Activated T-cell treated with anti-CD3 and anti-CD28 coated beads for 24 hours (primary cell): Measurements from ENCODE around the gene MAPKBP1.

Experiments
- DNase-seq: peaks from one replicate; pipeline ENCODE4 v3.0.0-alpha.2; 2020; ENCODE audit warnings: low read depth

MAPKBP1 gene

GRCh38 chr15:41782371-41783282 is 8.3 kb downstream of the MAPKBP1 start:
- DNase-seq = no peak

- no peak for DNase-seq
Observed at GRCh38 chr15:41783296-41783695, 9.0 kb downstream of the MAPKBP1 start.

DNA sequence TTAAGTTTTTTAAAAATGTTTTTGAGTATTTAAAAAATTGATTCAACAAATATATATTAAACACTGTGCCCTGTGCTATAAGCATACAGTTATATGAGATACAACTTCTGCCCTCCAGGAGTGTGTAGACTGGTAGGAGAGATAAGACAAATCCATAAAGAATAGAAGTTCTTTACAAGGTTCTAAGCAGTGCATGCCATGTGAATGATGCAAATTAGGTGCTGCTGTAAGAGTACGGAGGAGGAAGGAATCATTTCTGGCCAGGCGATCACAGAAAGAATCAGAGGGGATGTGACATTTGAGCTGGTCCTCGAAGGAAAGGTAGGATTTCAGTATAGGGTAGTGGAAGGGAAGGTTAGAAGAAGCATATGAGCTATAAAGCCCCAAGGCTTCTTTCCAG is 14.0 kb downstream of the MAPKBP1 start:
- DNase-seq = no peak

GRCh38 chr15:41789236-41789635 is 15.0 kb downstream of the MAPKBP1 start:
- no peak for DNase-seq

- DNase-seq = no peak
Observed at GRCh38 chr15:41789662-41790061, 15.4 kb downstream of the MAPKBP1 start.

DNA sequence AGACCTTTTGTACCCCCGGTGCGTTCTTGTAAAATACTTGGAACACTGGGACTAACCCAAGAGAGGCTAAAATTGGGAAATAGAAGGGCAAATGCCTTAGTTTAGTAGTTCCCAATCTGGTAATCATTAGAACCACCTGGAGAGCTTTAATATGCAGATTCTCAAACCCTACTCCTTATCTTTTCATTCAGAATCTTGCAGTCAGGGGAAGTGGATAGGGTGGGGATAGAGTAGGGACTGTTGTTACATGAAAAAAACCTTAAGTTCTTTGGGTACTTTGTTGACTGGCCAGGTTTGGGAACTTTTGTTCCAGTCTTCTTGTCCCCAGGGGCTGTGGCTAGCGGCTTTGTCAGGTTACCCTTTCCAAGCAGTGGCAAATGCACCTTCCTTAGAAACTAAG is 15.9 kb downstream of the MAPKBP1 start:
- no peak for DNase-seq

GRCh38 chr15:41790756-41791546 is 16.7 kb downstream of the MAPKBP1 start:
- no peak for DNase-seq

GRCh38 chr15:41791547-41791937 is 17.3 kb downstream of the MAPKBP1 start:
- DNase-seq = no peak

DNA sequence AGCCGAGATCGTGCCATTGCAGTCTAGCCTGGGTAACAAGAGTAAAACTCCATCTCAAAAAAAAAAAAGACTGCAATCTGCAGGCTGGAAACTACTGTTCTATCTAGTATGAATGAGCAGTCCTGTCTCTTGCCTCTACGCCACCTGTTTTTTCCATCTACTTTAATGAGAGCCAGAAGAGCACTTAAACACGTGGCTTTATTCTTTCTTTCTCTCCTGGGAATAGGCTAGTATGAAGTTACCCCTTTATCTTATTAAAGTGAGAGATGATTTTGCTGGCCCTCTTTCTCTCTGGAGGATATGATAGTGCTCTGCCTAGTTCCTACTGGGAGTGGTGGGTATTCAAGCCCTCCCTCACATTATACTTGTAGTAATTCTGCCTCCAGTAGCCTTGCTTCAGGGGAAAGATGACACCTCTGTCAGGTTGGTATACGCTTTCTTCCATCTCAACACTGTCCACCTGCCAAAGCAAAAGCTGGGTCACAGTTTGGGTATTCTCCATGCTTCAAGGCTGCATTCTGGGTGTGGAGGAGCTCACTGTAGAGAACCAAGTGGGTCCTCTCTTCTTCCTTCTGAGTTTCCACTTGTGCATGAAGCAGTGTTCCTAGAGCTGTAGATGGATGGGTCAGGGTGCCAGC is 17.8 kb downstream of the MAPKBP1 start:
- DNase-seq = no peak

GRCh38 chr15:41794081-41794480 is 19.8 kb downstream of the MAPKBP1 start:
- DNase-seq = no peak

DNA sequence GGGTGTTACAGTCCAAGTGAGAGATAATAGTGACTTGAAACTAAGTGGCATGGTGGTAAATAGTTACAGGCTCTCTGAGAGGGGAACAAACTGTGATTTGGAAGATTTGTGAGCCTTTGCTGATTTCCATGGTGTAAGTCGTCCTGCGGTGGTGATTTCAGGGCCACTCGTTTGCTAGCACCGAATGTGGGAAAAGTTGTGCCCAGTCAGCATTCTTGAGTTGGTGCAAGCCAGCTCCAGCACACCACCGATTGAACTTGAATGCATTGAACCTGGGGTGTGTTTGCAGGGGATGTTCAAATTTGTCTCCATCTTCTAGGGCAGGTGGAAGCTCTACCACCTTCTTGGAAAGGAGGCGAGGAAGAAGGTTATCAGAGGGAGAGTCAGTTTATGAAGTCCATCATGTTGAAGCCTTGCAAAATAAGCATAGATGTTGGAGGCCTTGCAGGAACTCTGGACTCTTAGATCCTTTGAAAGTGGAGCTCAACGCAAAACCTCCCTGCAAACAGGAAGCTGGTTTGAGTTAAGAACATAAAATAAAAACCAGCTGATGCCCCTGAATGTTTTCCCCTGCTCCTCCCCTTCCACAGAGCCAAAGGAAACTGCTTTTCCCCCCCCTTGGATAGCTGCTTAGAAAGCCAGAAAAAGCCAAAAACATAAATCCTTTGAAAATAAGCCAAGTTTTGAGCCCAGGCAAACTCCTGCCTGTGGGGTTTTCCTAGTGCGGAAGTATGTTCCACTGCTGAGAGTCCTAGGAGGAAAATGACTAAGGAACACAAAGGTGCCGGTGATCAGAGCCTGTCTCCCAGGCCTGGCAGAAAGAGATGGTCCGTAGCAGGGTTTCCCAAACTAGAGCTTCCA is 21.9 kb downstream of the MAPKBP1 start:
- no peak for DNase-seq

DNA sequence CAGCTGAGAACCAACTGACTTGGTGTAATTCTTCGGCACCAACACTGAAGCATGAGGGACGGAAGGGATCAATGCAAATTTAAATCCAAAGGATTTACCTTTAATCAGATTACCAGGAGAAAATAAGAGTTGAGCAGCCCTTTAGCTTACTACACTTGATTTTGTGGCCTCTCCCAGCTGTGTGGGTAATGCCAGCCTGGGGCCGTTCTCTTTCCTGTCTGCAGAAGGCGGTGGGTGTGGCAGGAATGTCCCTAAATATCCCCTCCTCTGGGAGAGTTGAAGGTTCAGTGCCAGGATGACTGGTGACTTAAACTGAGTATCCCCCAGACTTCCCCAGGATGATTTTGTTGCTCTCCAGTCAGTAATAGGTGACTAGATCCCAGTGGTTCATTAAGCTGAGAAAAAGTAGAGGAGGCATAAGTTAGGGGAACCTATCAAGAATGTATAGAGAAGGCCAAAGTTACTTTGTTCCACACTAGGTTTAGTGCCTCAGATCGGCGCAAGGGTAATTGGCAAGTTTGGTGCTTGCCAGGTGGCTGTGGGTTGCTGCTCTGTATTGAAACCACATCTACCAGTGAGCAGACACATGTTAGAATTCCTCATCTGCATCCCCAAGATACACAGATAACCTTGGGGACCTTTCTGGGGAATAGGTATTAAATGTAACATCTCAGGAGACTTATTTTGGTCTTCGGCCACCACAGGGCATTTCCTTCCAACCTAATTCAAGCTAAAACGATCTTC is 23.1 kb downstream of the MAPKBP1 start:
- DNase-seq = no peak

- no peak for DNase-seq
Observed at GRCh38 chr15:41798607-41799487, 24.6 kb downstream of the MAPKBP1 start.

- DNase-seq = no peak
Observed at GRCh38 chr15:41799488-41799805, 25.2 kb downstream of the MAPKBP1 start.

DNA sequence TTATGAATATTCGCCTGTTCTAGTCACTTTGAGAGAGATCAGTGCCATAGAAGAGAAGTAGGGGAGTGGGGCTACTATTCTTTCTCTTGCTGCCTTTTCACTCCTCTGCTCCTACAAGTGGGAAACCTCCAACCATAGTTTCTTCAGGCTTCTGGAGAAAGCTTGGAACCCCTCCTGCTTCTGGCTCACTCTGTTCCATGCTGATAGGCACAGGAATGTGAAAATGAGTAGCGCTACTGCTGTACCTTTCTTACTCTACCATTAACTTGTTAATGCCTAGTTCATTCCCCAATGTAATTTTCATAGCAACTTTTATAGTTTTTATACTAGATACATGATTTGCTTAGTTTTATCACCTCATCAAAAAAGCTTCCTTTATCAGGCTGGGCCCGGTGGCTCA is 26.9 kb downstream of the MAPKBP1 start:
- no peak for DNase-seq

DNA sequence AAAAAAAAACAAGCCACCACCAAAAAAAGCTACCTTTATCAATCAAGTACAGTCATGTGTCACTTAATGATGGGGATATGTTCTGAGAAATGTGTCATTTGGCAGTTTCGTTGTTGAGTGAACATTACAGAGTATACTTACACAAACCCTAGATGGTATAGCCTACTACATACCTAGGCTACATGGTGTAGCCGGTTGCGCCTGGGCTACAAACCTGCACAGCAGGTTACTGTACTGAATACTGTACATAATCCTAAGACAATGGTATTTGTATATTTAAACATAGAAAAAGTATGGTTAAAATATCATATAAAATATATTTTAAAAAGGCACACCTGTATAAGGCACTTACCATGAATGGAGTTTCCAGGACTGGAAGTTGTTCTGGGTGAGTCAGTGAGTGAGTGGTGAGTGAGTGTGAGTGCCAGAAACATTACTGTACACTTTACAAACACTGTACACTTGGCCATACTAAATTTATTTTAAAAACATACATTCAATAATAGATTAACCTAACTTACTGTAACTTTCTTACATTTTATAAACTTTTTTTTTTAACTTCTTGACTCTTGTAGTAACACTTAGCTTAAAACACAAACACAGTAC is 27.7 kb downstream of the MAPKBP1 start:
- no peak for DNase-seq

DNA sequence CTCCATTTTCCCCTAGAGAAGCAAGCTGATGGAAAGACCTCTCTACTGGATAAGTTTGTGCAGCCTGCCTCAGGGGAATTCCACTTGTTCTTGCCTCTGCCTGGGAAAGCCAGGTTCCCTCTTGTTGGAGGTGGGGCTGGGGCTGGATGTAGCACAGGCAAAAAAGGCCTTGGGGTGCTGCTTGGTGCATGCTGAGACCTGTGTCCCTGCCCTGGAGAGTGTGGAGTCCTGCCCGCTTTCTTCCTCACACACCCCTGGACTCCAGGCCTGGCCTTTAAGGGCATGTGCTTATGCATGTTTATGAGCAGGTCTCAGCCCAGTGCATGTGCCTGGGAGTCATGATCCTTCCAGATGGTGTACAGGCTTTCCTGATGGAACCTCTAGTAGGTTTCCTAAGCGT is 30.1 kb downstream of the MAPKBP1 start:
- DNase-seq = no peak

DNA sequence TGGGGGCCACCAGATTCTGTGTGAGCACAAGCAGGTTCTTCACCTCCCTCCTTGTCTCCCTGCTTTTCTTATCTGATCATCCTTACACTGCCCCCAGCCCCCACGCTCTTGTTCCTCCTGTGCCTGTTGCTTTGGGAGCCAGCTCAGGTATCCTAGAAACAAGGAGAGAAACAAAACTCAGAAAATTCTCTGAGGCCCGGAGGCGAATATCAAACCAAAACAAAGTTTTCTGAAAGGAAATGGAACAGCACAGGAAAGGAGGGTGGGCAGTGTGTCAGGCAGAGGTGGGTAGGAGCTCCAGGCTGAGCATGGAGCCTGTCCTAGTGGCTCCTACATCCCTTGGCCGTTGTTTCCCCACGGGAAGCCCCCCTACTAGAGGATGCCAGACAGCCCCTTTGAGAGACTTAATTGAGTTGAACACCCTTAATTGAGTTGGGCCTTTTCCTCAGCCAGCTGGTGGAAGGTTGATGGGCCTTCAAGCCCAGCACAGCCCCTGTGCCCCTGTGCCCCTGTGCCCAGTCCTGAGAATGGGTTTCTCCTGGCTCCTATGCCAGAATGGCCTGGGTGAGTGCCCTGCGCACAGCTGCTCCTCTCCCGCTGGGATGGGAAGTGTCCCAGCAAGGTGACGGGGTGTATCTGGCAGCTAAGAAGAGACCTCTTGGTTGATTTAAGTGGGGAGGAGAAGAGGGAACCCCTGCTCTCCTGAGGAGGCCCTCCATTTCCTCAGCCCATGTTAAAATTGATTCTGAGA is 30.8 kb downstream of the MAPKBP1 start:
- no peak for DNase-seq

DNA sequence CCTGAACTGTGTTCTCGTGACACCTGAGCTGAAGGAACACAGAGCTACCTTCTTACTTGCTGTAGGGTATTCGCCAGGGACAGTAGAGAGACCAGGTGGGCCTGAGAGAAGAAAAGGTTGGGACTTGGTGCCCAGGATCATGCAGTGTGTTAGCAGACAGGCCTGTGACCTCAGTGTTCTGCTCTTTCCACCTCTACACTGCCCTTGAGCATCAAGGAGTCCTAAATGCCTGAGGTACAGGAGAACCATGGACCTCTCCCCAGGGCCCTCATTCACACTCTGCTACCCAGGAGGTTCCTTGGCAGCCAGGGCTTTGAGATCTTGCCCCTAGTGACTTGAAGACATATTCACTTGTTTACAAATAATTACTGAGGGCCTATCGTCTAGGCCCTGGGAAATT is 31.4 kb downstream of the MAPKBP1 start:
- no peak for DNase-seq
